ENCODE measurements around the gene TRMT112.

Gene TRMT112

GRCh38 chr11:64275031-64275800 is 42.1 kb downstream of the TRMT112 start:
- no peak for DNase-seq (ENCODE audit: low read depth in 3 of 3)

DNA sequence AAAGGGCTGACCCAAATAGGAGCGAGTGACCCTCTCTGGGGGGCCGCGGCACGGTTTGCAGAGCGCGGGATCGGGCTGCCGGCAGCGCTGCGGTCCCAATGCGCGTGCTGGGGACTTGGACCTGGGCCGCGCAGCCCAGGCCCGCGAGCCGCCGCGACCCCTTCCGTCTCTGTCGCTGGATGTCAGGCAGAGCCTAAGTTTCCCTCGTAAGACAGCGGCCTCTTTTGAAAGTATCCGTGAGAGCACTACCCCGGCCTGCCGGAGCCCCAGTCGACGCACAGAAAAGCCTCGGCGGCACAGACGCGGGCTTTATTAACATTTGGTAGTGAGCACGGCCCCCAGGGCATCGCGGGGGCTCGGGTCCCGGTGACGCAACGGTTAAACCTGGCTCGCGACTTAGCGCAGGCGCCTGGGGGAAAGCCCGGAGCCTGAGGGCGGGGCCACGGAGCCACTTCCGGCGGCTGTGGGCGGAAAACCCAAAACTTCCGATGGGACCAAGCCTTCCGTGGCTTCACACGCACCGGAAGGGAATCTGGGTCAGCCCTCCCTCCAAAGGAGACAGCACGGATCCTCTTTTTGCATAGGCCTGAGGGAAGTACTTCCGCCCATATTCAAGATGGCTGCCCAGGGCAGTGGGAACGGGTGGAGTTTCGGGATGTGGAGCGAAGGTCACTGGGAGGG is 47.7 kb downstream of the TRMT112 start:
- DNase-seq (ENCODE audit: low read depth in 3 of 3): peak; percentile 95 to 97 (median 96)

DNA sequence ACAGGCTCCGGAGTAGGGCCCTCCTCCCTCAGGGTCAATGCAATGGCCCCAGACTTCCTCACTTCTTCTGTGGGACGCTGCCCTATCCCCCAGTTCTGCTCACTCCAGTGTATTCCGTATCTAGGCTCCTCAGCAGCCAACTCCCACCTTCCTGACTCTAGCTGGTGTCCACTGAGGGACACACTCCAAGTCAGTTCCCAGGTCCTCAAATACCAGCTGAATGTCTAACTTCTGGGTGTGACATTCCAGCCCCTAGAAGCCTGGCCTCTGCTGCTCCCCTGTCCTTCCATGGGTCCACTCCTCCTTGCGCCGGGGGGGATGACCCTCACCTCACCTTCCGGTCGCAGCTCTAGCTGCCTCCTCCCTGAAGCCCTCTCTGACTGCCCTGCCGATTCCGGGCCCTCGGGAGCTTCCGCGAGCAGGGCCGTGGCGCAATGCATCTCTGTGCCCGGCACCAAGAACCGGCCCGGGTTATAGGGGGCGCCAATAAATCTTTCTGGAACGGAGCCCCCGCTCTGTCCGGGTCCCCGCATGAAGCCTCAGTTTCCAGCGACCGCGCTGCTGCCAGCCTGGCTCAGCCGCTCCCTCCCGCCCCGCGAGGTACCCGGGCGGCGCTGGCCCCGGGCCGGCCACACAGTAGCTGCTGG is 48.3 kb downstream of the TRMT112 start:
- no peak for DNase-seq (ENCODE audit: low read depth in 3 of 3)

DNA sequence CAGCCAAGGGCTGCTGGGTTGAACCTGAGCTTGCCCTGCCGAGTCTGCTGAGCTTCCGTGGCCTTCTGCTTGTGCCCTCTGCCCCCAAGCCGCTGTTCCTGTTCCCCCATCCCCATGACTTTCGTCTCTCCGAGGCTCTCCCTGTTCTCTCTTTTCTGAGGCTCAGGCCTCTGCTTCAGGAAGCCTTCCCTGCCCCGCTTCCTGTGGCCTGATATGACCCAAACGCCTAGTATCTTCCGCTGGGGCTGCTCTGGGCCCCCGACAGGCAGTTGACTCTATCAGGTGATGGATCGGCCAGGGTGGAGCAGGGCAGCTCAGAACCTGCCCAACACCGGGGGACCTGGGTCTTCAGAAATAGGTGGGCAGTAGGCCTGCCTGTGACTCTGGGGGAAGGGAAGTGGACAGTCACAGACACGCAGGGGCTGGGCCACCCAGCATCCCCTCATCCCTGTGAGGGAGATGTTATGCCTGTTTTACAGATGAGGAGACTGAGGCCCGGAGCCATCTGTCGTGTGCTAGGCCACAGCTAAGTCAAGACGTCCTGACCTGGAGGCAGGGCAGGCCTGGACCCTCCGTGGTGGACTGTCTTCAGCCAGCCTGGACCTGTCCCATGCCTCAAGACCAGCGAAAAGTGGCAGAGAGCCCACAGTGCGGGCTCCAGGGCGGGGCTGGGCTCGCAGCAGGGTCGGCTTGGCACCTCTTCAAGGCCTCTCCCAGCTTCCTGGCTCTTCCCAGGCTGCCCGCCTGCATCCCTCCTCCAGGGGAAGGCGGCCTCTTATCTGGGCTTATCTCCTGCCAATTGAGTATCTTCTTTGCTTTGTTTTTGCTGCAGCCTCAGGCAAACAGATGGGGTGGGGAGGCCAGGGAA is 49.1 kb downstream of the TRMT112 start:
- DNase-seq (ENCODE audit: low read depth in 3 of 3): no peak

- no peak for DNase-seq (ENCODE audit: low read depth in 3 of 3)
Measured at GRCh38 chr11:64267207-64267945, 50.0 kb downstream of the TRMT112 start.
